ENCODE results near the gene DOCK1. TPM values are rescaled to one million over a fixed set of nuclear protein-coding genes. Genes with fewer than 3 reads are reported as not detected.

The DOCK1 gene
- total and polyA plus RNA-seq, 8 donors, result 46.4 to 77.7 (median 71.3) TPM

DNA sequence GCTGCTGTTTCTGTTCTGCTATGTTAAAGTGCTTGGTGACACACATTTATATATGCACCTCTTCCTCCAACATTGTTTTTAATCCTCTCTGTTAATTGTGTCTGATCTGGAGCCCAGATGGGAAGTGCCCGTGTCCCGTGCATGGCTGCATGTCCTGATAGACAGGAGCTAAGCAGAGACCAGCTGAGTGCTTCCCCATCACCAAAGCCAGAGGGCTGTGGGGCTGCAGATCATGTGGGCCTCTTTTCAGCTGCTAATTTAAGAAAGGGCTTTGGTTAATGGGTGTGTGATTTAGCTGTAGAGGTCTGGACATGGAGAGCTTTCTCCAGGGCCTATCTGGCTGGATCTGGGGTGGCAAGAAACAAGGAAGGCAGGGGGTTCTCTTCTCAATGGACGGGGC, 547.3 kb downstream of the DOCK1 start:
- no peaks in the 10 kb centered on the region for H3K27me3 ChIP-seq
- intact Hi-C loops (cut with DNase I), result no loop called here
- H3K36me3 ChIP-seq, result peaks cover 0 to 20% of the 10 kb centered on the region in 2 donors
- ATAC-seq (no peak), DNase-seq (no peak)
- no peak overlapping the region for H3K4me3 ChIP-seq
- H3K9me3 ChIP-seq, result no peaks in the 10 kb centered on the region
- H3K4me1 ChIP-seq, result no peaks in the 10 kb centered on the region
- TF ChIP-seq, protein P1, sequence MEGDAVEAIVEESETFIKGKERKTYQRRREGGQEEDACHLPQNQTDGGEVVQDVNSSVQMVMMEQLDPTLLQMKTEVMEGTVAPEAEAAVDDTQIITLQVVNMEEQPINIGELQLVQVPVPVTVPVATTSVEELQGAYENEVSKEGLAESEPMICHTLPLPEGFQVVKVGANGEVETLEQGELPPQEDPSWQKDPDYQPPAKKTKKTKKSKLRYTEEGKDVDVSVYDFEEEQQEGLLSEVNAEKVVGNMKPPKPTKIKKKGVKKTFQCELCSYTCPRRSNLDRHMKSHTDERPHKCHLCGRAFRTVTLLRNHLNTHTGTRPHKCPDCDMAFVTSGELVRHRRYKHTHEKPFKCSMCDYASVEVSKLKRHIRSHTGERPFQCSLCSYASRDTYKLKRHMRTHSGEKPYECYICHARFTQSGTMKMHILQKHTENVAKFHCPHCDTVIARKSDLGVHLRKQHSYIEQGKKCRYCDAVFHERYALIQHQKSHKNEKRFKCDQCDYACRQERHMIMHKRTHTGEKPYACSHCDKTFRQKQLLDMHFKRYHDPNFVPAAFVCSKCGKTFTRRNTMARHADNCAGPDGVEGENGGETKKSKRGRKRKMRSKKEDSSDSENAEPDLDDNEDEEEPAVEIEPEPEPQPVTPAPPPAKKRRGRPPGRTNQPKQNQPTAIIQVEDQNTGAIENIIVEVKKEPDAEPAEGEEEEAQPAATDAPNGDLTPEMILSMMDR (IDR thresholded peaks at IDR 0.05), result no peak
- no peak overlapping the region for H3K27ac ChIP-seq

DNA sequence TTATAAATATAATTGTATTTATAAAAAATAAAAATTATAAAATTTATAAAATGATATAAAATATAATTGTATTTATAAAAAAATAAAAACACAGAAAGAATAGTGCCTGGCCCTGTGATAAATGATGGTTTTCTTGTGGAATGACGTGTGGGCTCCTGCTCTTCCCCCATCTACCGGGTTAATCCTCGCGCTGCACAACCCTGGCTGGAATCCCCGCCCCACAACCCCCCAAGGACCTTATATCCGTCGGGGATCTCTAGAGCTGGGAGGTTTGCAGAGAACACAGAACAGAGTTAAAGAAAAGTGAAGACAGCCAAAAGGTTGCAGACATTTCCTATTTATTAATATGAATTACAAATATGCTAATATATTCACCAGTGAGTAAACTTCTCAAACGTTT, 548.5 kb downstream of the DOCK1 start:
- no peaks in the 10 kb centered on the region for H3K4me1 ChIP-seq
- intact Hi-C loops (cut with DNase I), result no loop called here
- ATAC-seq (no peak), DNase-seq (no peak)
- TF ChIP-seq, protein P1 (IDR thresholded peaks at IDR 0.05), result no peak
- no peaks in the 10 kb centered on the region for H3K27me3 ChIP-seq
- H3K4me3 ChIP-seq, result no peak overlapping the region
- peaks cover 0 to 10% of the 10 kb centered on the region in 2 donors for H3K36me3 ChIP-seq
- H3K9me3 ChIP-seq, result peaks cover 0 to 1% of the 10 kb centered on the region in 2 donors
- no peak overlapping the region for H3K27ac ChIP-seq

DNA sequence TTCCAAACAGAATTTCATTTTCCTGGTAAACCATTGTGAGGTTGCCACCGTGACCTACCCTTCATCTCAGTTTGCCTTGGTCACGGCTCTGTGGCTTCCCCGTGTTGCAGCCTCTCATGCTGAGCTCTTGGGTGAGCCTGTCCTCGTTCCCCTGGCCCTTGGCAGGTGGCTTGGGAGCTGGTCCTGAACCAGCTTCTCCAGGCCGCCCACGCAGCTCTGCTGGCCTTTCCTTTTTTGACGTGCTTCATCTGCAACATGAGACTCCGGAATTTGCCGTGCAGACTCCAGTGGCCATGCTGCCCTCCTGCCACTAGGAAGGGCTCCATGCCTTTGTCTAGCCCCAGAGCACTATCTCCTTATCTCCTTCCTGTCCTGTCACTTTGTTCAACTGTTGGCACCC, 550.9 kb downstream of the DOCK1 start:
- intact Hi-C loops (cut with DNase I), result no loop called here
- no peaks in the 10 kb centered on the region for H3K4me1 ChIP-seq
- ATAC-seq (no peak), DNase-seq (no peak)
- H3K27me3 ChIP-seq, result no peaks in the 10 kb centered on the region
- TF ChIP-seq, protein P1 (IDR thresholded peaks at IDR 0.05), result no peak
- no peak overlapping the region for H3K27ac ChIP-seq
- H3K9me3 ChIP-seq, result peaks cover 0 to 19% of the 10 kb centered on the region in 2 donors
- H3K36me3 ChIP-seq, result peaks cover 0 to 10% of the 10 kb centered on the region in 2 donors
- no peak overlapping the region for H3K4me3 ChIP-seq

DNA sequence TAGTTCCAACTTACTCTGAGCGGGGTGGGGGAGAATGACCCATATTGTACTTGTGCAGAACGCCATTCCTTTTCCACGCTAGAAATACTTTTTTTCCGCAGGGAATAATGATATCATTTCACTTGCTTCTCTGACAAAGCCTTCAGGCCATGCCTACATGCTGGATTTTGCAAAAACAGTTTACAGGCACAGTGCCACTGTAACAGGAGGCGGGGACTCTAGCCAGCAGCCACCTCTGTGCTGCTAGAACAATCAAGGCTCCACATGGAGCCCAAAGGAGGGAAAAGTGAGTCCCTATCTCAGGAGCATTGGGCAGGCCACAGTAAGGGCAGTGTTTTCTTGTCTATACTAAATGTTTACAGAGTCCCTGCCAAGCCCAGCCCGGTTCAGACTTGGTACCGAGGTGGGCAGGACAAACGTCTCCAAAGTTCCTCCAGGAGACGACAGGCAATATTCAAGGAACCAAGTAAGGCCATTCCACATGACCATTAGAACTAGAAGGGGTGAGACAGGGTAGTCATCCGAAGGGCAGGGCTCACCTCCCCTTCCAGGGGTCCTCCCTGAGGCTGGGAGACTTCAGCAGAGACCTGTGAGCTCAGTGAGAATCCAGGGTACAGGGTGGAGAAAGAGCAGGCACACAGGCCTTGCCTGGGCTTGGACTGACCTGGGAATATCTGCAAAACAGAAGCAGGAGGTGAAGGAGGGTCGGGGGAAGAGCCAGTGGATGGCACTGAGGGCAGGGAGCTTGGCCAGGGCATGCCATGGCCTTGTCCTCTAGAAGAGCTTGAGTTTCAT, 553.0 kb downstream of the DOCK1 start:
- intact Hi-C loops (cut with DNase I), result no loop called here
- H3K4me3 ChIP-seq, result no peak overlapping the region
- peaks cover 0 to 3% of the 10 kb centered on the region in 2 donors for H3K36me3 ChIP-seq
- no peak for ATAC-seq
- H3K27ac ChIP-seq, result no peak overlapping the region
- no peaks in the 10 kb centered on the region for H3K27me3 ChIP-seq
- H3K4me1 ChIP-seq, result no peaks in the 10 kb centered on the region
- H3K9me3 ChIP-seq, result peaks cover 0 to 19% of the 10 kb centered on the region in 2 donors
- TF ChIP-seq, protein P1 (IDR thresholded peaks at IDR 0.05), result no peak
- DNase-seq, result no peak

DNA sequence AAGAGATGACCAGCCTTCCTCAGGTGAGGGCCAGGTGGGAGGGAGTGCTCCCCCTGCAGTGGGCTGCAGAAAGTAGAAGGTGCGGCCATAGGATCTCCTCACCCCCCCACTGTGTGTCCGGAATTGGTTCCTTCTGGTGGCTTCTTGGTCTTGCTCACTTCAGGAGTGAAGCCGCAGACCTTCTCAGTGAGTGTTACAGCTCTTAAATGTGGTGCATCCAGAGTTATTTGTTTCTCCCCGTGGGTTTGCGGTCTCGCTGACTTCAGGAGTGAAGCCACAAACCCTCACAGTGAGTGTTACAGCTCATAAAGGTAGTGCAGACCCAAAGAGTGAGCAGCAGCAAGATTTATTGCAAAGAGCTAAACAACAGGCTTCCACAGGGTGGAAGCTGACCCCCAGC, 553.6 kb downstream of the DOCK1 start:
- H3K4me1 ChIP-seq, result no peaks in the 10 kb centered on the region
- TF ChIP-seq, protein P1 (IDR thresholded peaks at IDR 0.05), result no peak
- no peak overlapping the region for H3K4me3 ChIP-seq
- H3K9me3 ChIP-seq, result peaks cover 0 to 19% of the 10 kb centered on the region in 2 donors
- intact Hi-C loops (cut with DNase I), result no loop called here
- DNase-seq, result no peak
- no peak for ATAC-seq
- H3K27me3 ChIP-seq, result no peaks in the 10 kb centered on the region
- no peak overlapping the region for H3K27ac ChIP-seq
- H3K36me3 ChIP-seq, result no peaks in the 10 kb centered on the region
